ENCODE results near the gene TJP3. TPM values are rescaled to one million over a fixed set of nuclear protein-coding genes. Genes with fewer than 3 reads are reported as not detected.

TJP3 gene
- total RNA-seq, 1 donor from 2014 or later: 0.22 TPM

DNA sequence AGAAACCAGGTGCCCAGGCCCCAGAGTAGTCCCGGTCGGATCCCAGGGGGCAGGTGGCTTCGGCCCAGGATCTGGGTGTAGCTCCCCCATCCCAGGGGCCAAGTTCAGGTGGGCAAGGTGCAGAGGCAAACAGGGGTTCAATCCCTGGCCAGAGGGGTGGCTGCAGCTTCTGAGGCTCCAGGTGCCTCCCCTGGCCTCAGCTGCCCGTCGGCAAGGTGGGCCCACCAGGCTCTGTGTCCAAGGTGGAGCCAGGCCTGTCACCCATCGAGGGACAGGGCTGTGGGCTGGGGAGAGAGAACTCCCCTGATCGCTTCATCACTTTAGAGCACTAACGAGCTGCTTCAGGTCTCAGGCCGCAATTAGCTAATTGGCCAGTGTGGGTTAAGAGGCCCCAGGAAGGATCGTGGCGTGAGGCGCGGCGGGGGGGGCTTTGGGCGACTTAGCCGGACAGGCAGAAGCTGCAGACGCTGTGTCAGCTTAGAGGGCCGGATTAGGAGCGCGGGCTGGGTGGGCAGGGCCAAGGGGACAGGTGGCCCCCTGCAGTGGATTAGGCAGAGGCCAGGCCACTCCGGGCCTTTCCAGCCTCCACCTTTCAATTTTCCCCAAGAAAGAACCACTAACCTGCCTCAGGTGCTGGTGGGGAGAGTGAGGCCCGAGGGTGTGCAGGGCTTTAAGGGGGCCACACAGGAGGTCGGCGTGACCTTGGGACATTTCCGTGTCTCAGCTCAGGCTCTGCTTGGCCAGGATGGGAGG is 66.6 kb downstream of the TJP3 start:
- no peak for DNase-seq
- intact Hi-C loops (cut with micrococcal nuclease): no loop called here

DNA sequence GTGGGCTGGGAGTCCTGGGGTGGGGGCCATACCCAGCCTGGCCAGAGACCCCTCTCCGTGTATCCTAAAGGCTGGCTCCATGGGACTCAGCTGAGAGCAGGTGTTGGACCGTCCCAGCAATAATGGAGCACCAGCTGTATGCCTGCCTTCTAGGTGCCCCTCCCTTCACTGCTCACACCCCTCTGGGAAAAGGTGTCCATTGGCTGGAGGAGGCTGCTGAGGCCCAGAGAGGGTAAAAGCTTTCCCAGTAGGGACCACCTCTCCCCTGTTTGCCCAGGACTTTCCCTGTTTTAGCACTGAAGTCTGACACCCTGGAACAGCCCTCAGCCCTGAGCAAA is 67.2 kb downstream of the TJP3 start:
- DNase-seq (no peak), ATAC-seq (no peak)
- intact Hi-C loops (cut with micrococcal nuclease): no loop called here

More for the DNA sequence above, 66.6 kb downstream of the TJP3 start:
- no peak for ATAC-seq

DNA sequence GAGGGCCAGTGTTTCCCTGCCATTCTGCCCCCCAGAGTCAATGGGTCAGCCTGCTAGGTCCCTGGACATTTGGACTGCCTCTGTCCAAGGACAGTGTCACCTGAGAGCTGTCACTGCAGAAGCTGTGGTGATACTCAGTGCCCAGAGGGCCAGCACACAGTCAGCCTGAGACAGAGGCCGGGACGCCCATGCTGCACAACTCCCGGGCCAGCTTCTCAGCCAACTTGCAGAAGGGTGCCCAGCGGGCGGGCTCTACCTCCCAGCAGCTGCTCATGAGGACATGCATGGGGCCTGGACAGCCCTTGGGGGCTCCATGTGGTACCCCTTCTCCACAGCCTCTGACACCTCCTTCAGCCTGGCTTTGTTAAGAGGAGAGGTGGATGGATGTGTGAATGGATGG is 67.6 kb downstream of the TJP3 start:
- ATAC-seq (no peak), DNase-seq (no peak)
- intact Hi-C loops (cut with micrococcal nuclease): no loop called here

DNA sequence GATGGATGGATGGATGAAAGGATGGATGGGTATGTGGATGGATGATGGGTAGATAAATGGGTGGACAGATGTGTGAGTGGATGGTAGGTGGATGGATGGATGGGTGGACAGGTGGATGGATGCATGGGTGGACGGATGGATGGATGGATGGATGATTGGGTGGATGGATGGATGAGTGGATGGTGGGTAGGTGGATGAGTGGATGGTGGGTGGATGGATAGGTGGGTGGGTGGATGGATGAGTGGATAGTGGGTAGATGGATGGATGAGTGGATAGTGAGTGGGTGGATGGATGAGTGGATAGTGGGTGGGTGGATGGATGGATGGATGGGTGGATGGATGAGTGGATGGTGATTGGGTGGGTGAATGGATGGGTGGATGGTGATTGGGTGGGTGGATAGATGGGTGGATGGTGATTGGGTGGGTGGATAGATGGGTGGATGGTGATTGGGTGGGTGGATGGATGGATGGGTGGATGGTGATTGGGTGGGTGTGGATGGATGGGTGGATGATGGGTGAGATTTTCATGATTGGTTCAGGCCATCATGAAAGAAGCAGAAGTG is 68.4 kb downstream of the TJP3 start:
- intact Hi-C loops (cut with micrococcal nuclease): no loop called here
- no peak for ATAC-seq
- DNase-seq: no peak

DNA sequence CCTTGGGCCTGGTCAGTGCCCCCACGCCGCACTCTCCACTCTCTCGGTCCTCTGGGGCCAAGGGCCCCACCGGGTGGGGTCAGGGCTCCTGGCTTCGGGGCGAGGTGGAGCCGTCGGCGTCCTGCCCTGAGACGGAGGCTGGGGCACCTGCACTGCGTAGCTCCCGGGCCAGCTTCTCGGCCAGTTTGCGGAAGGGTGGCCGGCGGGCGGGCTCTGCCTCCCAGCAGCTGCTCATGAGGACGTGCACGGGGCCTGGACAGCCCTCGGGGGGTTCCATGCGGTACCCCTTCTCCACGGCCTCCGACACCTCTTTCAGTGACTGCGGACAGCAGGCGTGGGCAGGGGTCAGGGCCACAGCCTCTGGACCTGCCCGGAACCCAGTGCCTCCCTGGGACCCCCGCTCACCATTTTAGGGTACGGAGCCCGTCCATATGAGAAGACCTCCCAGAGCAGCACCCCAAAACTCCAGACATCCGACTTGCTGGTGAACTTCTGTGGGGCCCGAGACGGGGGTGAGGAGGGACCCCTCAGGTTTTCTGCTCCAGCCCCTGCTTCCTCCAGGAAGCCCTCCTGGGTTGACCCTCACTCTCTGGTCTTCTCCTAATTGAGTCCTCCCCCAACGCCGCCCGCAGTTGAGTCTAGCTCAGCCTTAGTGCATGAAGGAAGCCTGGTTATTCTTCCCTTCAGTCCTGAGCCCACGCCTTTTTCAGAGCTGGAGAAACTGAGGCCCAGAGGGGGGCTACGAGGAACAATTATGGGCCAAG is 70.1 kb downstream of the TJP3 start:
- no peak for ATAC-seq
- intact Hi-C loops (cut with micrococcal nuclease): no loop called here
- no peak for DNase-seq

DNA sequence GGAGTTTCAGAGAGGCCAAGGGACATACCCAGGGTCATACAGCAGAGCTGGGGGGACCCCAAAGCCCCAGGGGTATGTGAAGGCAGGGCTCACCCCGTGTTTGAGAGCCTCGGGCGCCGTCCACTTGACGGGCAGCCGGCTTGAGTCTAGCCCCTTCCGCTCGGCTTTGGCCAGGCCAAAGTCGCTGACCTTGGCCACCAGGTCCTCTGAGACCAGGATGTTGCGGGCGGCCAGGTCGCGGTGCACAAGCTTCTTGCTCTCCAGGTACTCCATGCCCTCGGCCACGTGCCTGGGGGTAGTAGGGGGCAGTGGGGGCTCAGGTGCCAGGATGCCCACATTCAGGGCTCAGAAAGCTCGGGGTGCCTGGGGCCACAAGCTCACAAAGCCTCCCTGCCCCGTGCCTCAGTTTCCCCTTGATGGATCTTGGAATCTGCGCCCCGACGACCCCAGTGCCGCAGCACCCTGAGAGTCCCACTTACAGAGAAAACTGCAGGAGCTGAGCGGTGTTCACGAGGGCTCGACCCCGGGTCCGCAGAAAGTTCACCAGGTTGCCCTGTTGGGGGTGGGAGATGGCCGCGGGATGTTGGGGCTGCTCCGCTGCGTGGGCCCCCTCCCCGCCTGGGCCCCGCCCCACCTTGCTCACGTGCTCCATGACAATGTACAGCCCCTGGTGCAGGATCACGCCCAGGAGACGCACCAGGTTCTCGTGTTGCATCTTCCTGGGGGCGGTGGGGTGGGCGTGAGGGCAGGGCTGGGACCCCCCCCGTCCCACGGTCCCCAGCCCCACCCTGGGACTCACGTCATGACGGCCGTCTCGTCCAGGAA is 70.9 kb downstream of the TJP3 start:
- intact Hi-C loops (cut with micrococcal nuclease): no loop called here

DNA sequence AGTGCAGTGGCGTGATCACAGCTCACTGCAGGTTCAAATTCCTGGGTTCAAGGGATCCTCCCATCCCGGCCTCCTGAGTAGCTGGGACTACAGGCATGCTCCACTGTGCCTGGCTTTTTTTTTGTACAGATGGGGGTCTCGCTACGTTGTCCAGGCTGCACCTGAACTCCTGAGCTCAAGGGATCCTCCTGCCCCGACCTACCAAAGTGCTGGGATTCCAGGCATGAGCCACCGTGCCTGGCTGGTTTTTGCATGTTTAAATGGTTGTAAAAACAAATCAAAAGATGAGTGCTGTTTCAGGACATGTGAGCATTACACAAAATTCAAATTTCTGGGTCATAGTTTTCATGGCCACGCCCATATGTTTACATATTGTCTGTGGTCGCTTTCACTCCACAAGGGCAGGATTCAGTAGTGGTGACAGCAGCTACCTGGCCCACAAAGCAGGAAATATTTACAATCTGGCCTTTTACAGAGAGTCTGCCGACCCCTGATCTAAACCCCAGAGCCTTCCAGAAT is 72.7 kb downstream of the TJP3 start:
- ATAC-seq (no peak), DNase-seq (no peak)
- intact Hi-C loops (cut with micrococcal nuclease): no loop called here

More for the DNA sequence above, 70.9 kb downstream of the TJP3 start:
- DNase-seq (no peak), ATAC-seq (no peak)

DNA sequence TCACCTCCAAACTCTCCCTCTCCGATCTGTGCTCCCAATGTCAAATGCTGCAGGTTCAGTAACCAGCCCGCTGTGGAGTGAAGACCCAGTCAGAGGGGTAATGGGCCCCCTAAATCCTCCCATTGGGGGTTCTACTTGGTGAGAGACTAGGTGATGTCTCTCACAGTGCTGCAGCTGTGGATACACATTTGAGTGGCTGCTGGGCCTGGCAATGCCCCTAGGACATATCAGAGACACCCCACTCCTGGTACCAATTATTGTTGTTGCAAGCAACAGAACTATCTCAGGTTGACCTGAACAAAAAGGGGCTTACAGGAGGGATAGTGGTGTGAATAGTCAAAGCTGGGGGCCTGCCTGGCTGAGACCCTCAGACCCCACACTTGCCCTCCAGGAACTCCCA is 73.4 kb downstream of the TJP3 start:
- ATAC-seq (no peak), DNase-seq (no peak)
- intact Hi-C loops (cut with micrococcal nuclease): no loop called here

DNA sequence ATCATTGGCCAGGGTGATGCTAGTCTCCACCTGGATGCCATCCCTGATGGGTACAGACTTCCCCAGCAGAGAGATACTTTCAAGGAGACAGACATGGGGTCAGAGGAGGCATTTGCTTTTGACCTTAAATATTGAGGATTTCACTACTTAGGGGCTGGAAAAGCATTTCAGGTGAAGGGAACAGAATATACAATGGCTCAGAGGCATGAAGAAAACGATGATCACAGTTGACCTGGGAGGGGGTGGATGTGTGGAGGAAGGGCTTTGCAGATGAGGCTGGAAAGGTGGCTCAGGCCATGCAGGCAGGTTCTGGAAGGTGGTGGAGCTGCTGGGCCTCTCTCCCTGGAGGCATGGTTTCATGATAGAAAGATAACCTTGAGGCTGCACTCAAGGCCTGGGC is 74.1 kb downstream of the TJP3 start:
- no peak for ATAC-seq
- DNase-seq: no peak
- intact Hi-C loops (cut with micrococcal nuclease): no loop called here

DNA sequence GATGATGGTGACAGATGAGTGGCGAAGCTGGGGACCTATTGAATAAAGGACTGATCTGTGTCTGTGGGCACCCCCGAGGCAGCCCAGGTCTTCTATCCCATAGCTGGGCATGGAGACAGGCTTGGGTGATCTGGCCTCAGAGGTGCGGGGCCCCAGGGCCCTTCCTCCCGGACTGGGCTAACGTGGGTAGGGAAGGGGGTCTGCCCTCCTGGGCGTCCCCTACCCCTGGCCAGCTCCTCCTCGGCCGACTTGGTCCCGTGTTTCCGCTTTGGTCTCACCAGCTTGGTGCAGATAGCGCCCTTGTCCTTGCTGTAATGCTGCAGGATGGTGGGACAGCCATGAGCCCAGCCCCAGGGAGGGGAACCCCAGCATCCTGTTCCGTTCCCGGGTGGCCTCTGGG is 74.7 kb downstream of the TJP3 start:
- ATAC-seq (no peak), DNase-seq (no peak)
- intact Hi-C loops (cut with micrococcal nuclease): no loop called here

DNA sequence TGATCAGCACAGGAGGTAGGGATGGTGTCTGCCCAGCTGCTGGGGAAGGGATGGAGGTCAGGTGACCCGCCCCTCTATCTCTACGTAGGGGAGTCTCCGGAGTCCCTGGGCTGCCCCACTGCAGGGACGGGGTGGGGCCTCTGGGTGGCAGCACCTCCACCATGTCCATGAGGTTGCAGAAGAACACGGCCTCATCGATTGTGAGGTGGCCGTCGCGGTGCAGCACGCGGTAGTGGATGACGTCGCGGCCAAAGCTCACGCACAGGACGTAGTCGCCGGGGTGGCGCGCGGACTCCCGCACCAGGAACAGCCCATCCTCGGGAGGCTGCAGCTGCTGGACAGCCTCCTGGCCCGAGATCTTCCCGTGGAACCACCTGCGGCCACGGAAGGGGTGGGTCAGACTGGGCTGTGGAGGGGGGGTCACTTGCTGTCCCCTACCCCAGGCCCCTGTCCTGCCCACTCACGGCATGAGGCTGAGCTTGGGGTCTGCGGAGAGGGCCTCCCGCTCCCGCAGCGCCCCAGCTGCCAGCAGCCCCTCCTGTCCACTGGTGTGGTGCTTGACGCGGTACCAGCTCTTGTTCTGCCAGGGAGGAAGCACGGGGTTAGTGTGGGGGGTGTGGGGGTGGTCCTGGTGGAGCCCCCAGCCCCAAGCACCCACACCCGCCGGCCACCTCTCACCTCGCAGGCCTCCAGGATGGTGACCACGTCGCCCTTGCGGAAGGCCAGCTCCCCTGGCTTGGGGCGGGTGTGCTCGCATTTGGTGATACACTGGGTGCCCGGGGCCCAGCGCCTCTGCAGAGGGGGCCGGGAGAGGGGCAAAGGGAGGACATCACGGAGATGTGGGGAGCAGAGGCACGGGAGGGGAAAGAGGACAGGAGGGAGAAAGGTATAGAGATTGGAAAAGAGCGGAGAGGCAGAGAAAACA is 75.7 kb downstream of the TJP3 start:
- DNase-seq (no peak), ATAC-seq (no peak)

DNA sequence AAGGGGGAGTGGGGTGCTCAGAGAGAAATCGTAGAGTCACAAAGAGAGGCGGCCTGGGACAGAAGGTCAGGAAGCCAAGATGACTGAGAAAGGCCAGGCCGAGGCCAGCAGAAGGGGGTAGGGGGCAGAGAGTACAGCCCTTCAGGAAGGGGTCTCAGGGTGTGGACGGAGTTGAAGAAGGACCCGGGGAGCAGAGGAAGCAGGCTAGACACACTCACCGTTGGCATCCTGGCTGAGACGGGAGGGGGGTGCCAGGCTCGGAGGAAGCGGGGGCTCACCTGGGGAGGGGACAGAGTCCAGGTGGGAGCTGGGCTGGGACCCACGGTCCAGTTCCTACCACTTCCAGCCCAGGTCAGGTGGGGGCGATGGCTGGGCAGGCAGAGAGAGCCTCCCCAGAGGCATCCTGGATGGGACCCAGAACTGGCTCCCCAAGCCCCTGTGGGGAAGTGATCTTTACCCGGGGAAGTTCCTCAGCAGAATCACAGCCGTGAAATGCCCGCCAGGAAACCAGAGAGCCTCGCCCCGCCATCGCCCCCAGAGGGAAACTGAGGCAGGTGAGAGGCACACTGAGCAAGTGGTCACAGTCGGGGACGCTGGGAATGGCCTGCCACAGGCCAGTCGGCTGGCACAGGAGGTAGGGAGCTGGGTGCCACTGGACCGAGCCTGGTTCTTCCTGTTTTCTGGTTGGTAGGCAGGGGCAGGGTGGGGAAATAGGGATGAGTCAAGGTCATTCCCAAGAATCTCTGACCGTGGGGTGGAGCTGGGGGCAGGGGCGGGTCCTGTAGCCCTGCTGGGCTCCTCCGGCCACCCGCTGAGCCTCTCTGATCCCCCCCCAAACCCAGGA is 76.6 kb downstream of the TJP3 start:
- ATAC-seq (no peak), DNase-seq (no peak)
- intact Hi-C loops (cut with micrococcal nuclease): no loop called here

More for the DNA sequence above, 75.7 kb downstream of the TJP3 start:
- intact Hi-C loops (cut with micrococcal nuclease): no loop called here

DNA sequence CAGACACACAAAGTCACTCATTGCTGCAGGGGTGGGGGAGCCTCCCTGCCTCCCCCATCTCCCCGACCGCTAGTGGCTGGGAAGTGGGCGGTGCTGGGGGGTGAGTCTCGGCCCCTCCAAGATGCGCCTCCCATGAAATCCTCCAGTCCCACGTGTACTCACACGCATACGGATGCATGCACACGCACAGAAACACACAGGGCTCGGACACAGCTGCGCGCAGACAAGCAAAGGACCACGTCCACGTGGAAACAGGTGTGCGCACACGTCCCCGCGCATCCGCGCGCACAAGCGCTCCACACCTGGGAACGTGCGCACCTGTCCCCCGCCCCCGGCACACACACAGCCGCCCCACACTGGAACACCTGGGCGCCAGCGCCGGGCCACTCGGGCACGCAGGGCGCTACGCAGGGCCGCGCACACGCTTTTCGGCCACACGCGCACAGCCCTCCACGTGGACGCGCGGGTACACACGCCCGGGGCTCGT is 77.3 kb downstream of the TJP3 start:
- ATAC-seq: no peak
- no peak for DNase-seq
- intact Hi-C loops (cut with micrococcal nuclease): no loop called here

DNA sequence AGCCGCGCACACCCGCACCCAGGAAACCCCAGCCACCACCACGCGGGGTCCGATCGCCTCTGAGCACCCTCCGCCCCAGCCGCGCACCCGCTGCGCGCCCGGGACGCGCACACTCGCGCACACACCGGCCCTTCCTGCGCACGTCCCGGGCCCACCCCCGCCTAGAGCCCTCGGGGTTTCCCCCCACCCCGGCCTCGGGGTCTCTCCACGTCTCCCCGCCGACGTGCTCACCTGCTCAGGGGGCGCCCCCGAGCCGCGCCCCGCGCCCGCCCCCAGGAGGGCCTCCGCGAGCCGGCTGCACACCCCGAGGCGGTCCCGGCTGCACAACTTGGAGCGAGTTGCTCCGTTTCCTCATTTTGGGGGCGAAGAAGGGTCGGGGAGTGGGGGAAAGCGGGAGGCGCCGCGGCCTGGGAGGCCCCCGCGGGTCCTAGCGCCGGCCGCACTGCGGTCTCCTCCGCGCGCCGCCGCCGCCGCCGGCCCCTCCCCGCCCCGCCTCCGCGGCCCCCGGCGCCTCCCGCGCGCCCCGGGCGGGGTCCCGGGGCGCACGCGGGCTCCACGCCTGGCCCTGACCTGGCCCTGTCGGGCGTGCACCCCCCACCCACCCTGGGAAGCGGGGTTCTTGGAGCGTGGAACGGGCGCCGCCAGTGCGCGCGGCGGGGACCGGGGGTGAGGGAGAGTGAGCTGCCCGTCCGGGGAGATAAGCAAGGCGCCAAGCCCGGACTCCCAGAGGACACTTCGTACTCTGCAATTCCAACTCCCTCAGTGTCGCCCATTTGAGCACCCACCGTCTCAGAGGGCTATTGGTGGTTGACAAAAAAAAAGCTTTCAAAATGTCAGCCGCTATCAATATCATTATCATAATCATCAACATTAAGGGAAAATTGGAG is 78.0 kb downstream of the TJP3 start, which contains the start of gene MATK:
Gene MATK, minus strand, starts transcription at position 444 of the 887 bp plus-strand sequence. CDS start 1,246 bp downstream, outside the sequence.
- intact Hi-C loops (cut with micrococcal nuclease): no loop called here
- DNase-seq (no peak), ATAC-seq (no peak)

DNA sequence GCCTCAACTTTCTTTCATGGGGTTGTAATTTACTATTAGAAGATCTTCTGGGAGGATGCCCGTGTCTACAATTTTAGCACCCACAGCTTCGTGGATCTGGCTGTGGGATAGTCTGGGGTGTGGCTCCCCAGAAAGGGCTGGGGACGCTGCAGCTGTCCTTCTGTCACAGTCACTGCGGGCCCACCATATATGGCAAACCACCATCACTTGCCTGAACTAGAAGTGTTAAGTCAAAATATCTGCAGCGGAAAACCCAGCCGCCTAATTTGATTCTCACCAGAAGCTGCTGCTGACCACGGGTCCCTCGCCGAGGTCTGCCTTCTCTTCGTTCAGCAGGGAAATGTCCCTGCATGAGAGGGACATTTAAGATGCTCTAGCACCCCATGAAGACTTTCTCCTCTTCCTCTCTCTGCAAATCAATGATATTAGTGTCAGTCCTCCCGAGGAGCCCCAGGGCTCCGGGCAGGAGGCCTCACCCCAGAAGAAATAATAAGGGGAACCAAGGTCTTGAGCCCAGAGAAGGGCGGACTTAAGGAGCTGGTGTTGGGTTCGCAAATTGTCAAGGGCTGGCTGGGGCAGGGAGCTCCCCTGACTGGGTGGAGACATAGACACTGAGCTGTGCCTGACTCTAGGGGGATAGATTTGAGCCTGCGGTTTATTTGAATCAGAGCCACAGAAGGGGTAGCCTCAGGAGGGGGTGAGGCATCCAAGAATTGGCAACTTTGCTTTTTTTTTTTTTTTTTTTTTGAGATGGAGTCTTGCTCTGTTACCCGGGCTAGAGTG is 81.0 kb downstream of the TJP3 start:
- intact Hi-C loops (cut with micrococcal nuclease): no loop called here
- no peak for ATAC-seq
- no peak for DNase-seq

Measured in left ventricle myocardium superior (tissue), 1 donor.